Suprapubic skin (tissue), 4 donors: ENCODE results near the gene WDFY1. TPM values are rescaled to one million over a fixed set of nuclear protein-coding genes. Genes with fewer than 3 reads are reported as not detected.

ENCODE experiments used
- DNase-seq, 2 donors: peaks; one replicate each; pipeline ENCODE4 v3.0.0-alpha.2; 2019; ENCODE audit warnings: low spot score in 2 of 2
- H3K27ac ChIP-seq: fragments of 200-600 bp; sonication (generic); one replicate; pipeline ENCODE4 v1.5.1; 2019
- H3K27me3 ChIP-seq: fragments of 200-600 bp; sonication (generic); one replicate; pipeline ENCODE4 v1.5.1; 2019
- H3K36me3 ChIP-seq: fragments of 200-600 bp; sonication (generic); one replicate; pipeline ENCODE4 v1.5.1; 2019
- H3K4me1 ChIP-seq: fragments of 200-600 bp; sonication (generic); one replicate; pipeline ENCODE4 v1.5.1; 2019
- H3K4me3 ChIP-seq: fragments of 200-600 bp; sonication (generic); one replicate; pipeline ENCODE4 v1.5.1; 2019; ENCODE audit warnings: mild to moderate bottlenecking
- H3K9me3 ChIP-seq: fragments of 200-600 bp; sonication (generic); one replicate; pipeline ENCODE4 v1.5.1; 2019
- CTCF ChIP-seq, 2 donors: fragments of 200-600 bp in 1 of 2; fragments of 450-650 bp in 1 of 2; sonication (generic) in 1 of 2; IDR thresholded peaks; one replicate each; pipeline ENCODE4 v1.5.1; 2016 to 2019; ENCODE audit warnings: antibody characterized with exemption in 2 of 2, mild to moderate bottlenecking in 1 of 2, moderate library complexity in 1 of 2
- EP300 ChIP-seq: sonication (generic); formaldehyde crosslinking; IDR thresholded peaks from one replicate; pipeline ENCODE4 v1.6.1; 2017; ENCODE audit warnings: antibody characterized with exemption
- POLR2A ChIP-seq, 2 donors: fragments of 450-650 bp; IDR thresholded peaks; one replicate each; pipeline ENCODE4 v1.6.1; 2017; ENCODE audit warnings: antibody characterized with exemption in 2 of 2, mild to moderate bottlenecking in 2 of 2, moderate library complexity in 2 of 2
- POLR2AphosphoS5 ChIP-seq, 3 donors: sonication (generic); formaldehyde crosslinking; IDR thresholded peaks; one replicate each; pipeline ENCODE4 v1.6.1; 2017; ENCODE audit warnings: antibody characterized with exemption in 3 of 3
- WGBS: methylation state at CpG from one replicate; pipeline ENCODE4 v1.1.5; 2018; 5-methylcytosine and 5-hydroxymethylcytosine counted together
- total RNA-seq, 4 donors: library from RNA; depleted of rRNA; stranded (reverse); fragments of >200 nt; gene quantifications; one replicate each; pipeline ENCODE4 v1.1.0, GENCODE V29; 2016

WDFY1 gene
- total RNA-seq, 4 donors from 2014 or later: 20.2 to 39.8 (median 32.6) TPM

- 93% methylated on average over 1 of the region's 1 CpG for WGBS
- Histone ChIP-seq H3K27ac (no peak overlapping the region), H3K36me3 (no peaks in the 10 kb centered on the region)
These were observed 110.7 kb downstream of the WDFY1 start for GRCh38 chr2:223834431-223834830.

GRCh38 chr2:223832241-223832903 is 112.8 kb downstream of the WDFY1 start:
- Histone ChIP-seq H3K27ac (no peak overlapping the region), H3K4me1 (peaks cover 11% of the 10 kb centered on the region), H3K4me3 (no peak overlapping the region), H3K36me3 (no peaks in the 10 kb centered on the region), H3K9me3 (no peaks in the 10 kb centered on the region), H3K27me3 (no peaks in the 10 kb centered on the region)
- no peak for DNase-seq
- TF ChIP-seq POLR2AphosphoS5 (IDR thresholded peaks at IDR 0.05) (no peak), CTCF (IDR thresholded peaks at IDR 0.05) (no peak)
- WGBS: 63% methylated on average over 8 of the region's 8 CpGs

More at GRCh38 chr2:223834431-223834830, 110.7 kb downstream of the WDFY1 start:
- no peak for DNase-seq
- no peak overlapping the region for H3K4me3 ChIP-seq
- no peaks in the 10 kb centered on the region for H3K27me3 ChIP-seq
- H3K4me1 ChIP-seq: peaks cover 11% of the 10 kb centered on the region
- TF ChIP-seq POLR2A (IDR thresholded peaks at IDR 0.05) (no peak), EP300 (no peak), POLR2AphosphoS5 (IDR thresholded peaks at IDR 0.05) (no peak), CTCF (IDR thresholded peaks at IDR 0.05) (no peak)
- no peaks in the 10 kb centered on the region for H3K9me3 ChIP-seq

- no peak overlapping the region for H3K27ac ChIP-seq
- TF ChIP-seq POLR2AphosphoS5 (IDR thresholded peaks at IDR 0.05) (no peak), EP300 (no peak), CTCF (IDR thresholded peaks at IDR 0.05) (no peak), POLR2A (IDR thresholded peaks at IDR 0.05) (no peak)
These were observed 116.0 kb downstream of the WDFY1 start for GRCh38 chr2:223829128-223829527.

GRCh38 chr2:223828314-223828713 is 116.8 kb downstream of the WDFY1 start:
- no peak for TF ChIP-seq CTCF (IDR thresholded peaks at IDR 0.05)
- TF ChIP-seq POLR2AphosphoS5 (IDR thresholded peaks at IDR 0.05): no peak
- TF ChIP-seq POLR2A (IDR thresholded peaks at IDR 0.05): no peak
- no peak for TF ChIP-seq EP300
- no peak for DNase-seq
- no peak overlapping the region for H3K4me3 ChIP-seq
- H3K9me3 ChIP-seq: no peaks in the 10 kb centered on the region
- H3K27ac ChIP-seq: no peak overlapping the region
- 95% methylated on average over 6 of the region's 6 CpGs for WGBS
- H3K36me3 ChIP-seq: no peaks in the 10 kb centered on the region
- H3K4me1 ChIP-seq: no peaks in the 10 kb centered on the region
- H3K27me3 ChIP-seq: no peaks in the 10 kb centered on the region

More at GRCh38 chr2:223829128-223829527, 116.0 kb downstream of the WDFY1 start:
- H3K9me3 ChIP-seq: no peaks in the 10 kb centered on the region
- no peak for DNase-seq
- no peaks in the 10 kb centered on the region for H3K27me3 ChIP-seq
- H3K4me1 ChIP-seq: no peaks in the 10 kb centered on the region
- 90% methylated on average over 5 of the region's 5 CpGs for WGBS
- H3K4me3 ChIP-seq: no peak overlapping the region
- H3K36me3 ChIP-seq: no peaks in the 10 kb centered on the region

GRCh38 chr2:223826995-223827394 is 118.1 kb downstream of the WDFY1 start:
- Histone ChIP-seq H3K4me1 (no peaks in the 10 kb centered on the region), H3K27ac (no peak overlapping the region), H3K27me3 (no peaks in the 10 kb centered on the region), H3K9me3 (no peaks in the 10 kb centered on the region), H3K4me3 (no peak overlapping the region), H3K36me3 (no peaks in the 10 kb centered on the region)
- 64% methylated on average over 4 of the region's 4 CpGs for WGBS
- TF ChIP-seq POLR2A (IDR thresholded peaks at IDR 0.05): no peak
- no peak for TF ChIP-seq CTCF (IDR thresholded peaks at IDR 0.05)
- TF ChIP-seq EP300: no peak
- TF ChIP-seq POLR2AphosphoS5 (IDR thresholded peaks at IDR 0.05): no peak
- no peak for DNase-seq

Other genes with a start within 250 kb of the WDFY1 start
- gene AP1S3, start 107.8 kb downstream of the WDFY1 start, total RNA-seq: 1 to 10 TPM in 3 of 4 donors, under 1 TPM in 1; 0.72 to 8.4 (median 3.1) TPM
- gene MRPL44, start 12.1 kb upstream of the WDFY1 start, total RNA-seq: 10 to 100 TPM; 16.2 to 29.9 (median 24.3) TPM
- gene SERPINE2, start 94.0 kb upstream of the WDFY1 start, total RNA-seq: 10 to 100 TPM in 2 of 4 donors, 1 to 10 TPM in 2; 7.0 to 16.5 (median 10.0) TPM